WTC11 (cell line): Measurements from ENCODE around the gene PIK3R4.

ENCODE experiments used
- CTCF ChIP-seq: fragments of 200-600 bp; IDR thresholded peaks from 2 replicates; pipeline ENCODE4 v1.8.0; 2022; ENCODE audit warnings: antibody characterized with exemption
- ETV6 ChIP-seq: sonication (generic); formaldehyde crosslinking; IDR thresholded peaks from 2 replicates; pipeline ENCODE4 v1.8.1; 2022; ENCODE audit warnings: mild to moderate bottlenecking, missing genetic modification reagents
- GABPB1 ChIP-seq: sonication (generic); formaldehyde crosslinking; IDR thresholded peaks from 2 replicates; pipeline ENCODE4 v1.8.1; 2023; ENCODE audit warnings: mild to moderate bottlenecking, missing genetic modification reagents
- HMGA2 ChIP-seq: fragments of 250-450 bp; sonication (Bioruptor Pico); IDR thresholded peaks from 2 replicates; pipeline ENCODE4 v1.4.0; 2021; ENCODE audit warnings: mild to moderate bottlenecking, moderate library complexity
- JUN ChIP-seq: sonication (generic); formaldehyde crosslinking; IDR thresholded peaks from 2 replicates; pipeline ENCODE4 v1.8.0; 2023; ENCODE audit warnings: mild to moderate bottlenecking, missing genetic modification reagents
- KAT7 ChIP-seq: sonication (generic); formaldehyde crosslinking; IDR thresholded peaks from 2 replicates; pipeline ENCODE4 v1.8.1; 2023; ENCODE audit warnings: missing genetic modification reagents, mild to moderate bottlenecking, borderline replicate concordance
- NR1H2 ChIP-seq: sonication (generic); formaldehyde crosslinking; IDR thresholded peaks from 2 replicates; pipeline ENCODE4 v1.9.0; 2021; ENCODE audit warnings: mild to moderate bottlenecking, moderate library complexity, missing genetic modification reagents
- ZNF263 ChIP-seq: sonication (generic); formaldehyde crosslinking; IDR thresholded peaks from 2 replicates; pipeline ENCODE4 v1.8.1; 2022; ENCODE audit warnings: low read depth, mild to moderate bottlenecking, moderate library complexity, missing genetic modification reagents
- TF ChIP-seq, protein P1 (sequence below): sonication (generic); formaldehyde crosslinking; IDR thresholded peaks from 2 replicates; pipeline ENCODE4 v1.8.1; 2022; ENCODE audit warnings: missing genetic modification reagents, borderline replicate concordance
- TF ChIP-seq, protein P2 (sequence below): sonication (generic); formaldehyde crosslinking; IDR thresholded peaks from 2 replicates; pipeline ENCODE4 v1.8.0; 2022; ENCODE audit warnings: mild to moderate bottlenecking, missing genetic modification reagents
- TF ChIP-seq, protein P3 (sequence below): sonication (generic); formaldehyde crosslinking; IDR thresholded peaks from 2 replicates; pipeline ENCODE4 v1.8.1; 2023; ENCODE audit warnings: mild to moderate bottlenecking, missing genetic modification reagents
- TF ChIP-seq, protein P4 (sequence below): sonication (generic); formaldehyde crosslinking; IDR thresholded peaks from 2 replicates; pipeline ENCODE4 v1.8.1; 2023; ENCODE audit warnings: mild to moderate bottlenecking, missing genetic modification reagents

- TF ChIP-seq JUN (CRISPR knock-in tag), result no peak
- TF ChIP-seq, protein P1, sequence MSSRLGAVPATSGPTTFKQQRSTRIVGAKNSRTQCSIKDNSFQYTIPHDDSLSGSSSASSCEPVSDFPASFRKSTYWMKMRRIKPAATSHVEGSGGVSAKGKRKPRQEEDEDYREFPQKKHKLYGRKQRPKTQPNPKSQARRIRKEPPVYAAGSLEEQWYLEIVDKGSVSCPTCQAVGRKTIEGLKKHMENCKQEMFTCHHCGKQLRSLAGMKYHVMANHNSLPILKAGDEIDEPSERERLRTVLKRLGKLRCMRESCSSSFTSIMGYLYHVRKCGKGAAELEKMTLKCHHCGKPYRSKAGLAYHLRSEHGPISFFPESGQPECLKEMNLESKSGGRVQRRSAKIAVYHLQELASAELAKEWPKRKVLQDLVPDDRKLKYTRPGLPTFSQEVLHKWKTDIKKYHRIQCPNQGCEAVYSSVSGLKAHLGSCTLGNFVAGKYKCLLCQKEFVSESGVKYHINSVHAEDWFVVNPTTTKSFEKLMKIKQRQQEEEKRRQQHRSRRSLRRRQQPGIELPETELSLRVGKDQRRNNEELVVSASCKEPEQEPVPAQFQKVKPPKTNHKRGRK, result no peak
- TF ChIP-seq NR1H2 (CRISPR knock-in tag), result no peak
- TF ChIP-seq CTCF, result no peak
- no peak for TF ChIP-seq ZNF263 (CRISPR knock-in tag)
- TF ChIP-seq GABPB1 (CRISPR knock-in tag), result no peak
- TF ChIP-seq, protein P2, sequence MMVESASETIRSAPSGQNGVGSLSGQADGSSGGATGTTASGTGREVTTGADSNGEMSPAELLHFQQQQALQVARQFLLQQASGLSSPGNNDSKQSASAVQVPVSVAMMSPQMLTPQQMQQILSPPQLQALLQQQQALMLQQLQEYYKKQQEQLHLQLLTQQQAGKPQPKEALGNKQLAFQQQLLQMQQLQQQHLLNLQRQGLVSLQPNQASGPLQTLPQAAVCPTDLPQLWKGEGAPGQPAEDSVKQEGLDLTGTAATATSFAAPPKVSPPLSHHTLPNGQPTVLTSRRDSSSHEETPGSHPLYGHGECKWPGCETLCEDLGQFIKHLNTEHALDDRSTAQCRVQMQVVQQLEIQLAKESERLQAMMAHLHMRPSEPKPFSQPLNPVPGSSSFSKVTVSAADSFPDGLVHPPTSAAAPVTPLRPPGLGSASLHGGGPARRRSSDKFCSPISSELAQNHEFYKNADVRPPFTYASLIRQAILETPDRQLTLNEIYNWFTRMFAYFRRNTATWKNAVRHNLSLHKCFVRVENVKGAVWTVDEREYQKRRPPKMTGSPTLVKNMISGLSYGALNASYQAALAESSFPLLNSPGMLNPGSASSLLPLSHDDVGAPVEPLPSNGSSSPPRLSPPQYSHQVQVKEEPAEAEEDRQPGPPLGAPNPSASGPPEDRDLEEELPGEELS (CRISPR knock-in tag), result no peak
- TF ChIP-seq, protein P3, sequence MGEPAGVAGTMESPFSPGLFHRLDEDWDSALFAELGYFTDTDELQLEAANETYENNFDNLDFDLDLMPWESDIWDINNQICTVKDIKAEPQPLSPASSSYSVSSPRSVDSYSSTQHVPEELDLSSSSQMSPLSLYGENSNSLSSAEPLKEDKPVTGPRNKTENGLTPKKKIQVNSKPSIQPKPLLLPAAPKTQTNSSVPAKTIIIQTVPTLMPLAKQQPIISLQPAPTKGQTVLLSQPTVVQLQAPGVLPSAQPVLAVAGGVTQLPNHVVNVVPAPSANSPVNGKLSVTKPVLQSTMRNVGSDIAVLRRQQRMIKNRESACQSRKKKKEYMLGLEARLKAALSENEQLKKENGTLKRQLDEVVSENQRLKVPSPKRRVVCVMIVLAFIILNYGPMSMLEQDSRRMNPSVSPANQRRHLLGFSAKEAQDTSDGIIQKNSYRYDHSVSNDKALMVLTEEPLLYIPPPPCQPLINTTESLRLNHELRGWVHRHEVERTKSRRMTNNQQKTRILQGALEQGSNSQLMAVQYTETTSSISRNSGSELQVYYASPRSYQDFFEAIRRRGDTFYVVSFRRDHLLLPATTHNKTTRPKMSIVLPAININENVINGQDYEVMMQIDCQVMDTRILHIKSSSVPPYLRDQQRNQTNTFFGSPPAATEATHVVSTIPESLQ (CRISPR knock-in tag), result no peak
- TF ChIP-seq, protein P4, sequence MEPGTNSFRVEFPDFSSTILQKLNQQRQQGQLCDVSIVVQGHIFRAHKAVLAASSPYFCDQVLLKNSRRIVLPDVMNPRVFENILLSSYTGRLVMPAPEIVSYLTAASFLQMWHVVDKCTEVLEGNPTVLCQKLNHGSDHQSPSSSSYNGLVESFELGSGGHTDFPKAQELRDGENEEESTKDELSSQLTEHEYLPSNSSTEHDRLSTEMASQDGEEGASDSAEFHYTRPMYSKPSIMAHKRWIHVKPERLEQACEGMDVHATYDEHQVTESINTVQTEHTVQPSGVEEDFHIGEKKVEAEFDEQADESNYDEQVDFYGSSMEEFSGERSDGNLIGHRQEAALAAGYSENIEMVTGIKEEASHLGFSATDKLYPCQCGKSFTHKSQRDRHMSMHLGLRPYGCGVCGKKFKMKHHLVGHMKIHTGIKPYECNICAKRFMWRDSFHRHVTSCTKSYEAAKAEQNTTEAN (CRISPR knock-in tag), result no peak
- TF ChIP-seq ETV6 (CRISPR knock-in tag), result no peak
- no peak for TF ChIP-seq HMGA2 (CRISPR knock-in tag)
- no peak for TF ChIP-seq KAT7
Measured at GRCh38 chr3:130707902-130708601, 38.6 kb downstream of the PIK3R4 start.
